H1 (cell line): ENCODE measurements around the gene AZI2.

Experiments used
- ATF3 ChIP-seq: IDR thresholded peaks from 2 replicates; pipeline ENCODE4 v1.6.1; 2011; ENCODE audit warnings: low read depth, mild to moderate bottlenecking, low read length; ENCODE audit not compliant: insufficient read depth
- CTCF ChIP-seq, 3 experiments: IDR thresholded peaks; 1 replicate in 2 of 3; 2 replicates in 1 of 3; pipeline versions ENCODE4 v1.5.1 to v1.6.1; 2011; ENCODE audit warnings: low read length in 3 of 3, mild to moderate bottlenecking in 3 of 3, inconsistent platforms in 2 of 3, low read depth in 1 of 3, moderate library complexity in 1 of 3; ENCODE audit not compliant: insufficient read depth in 1 of 3; ENCODE audit errors: control extremely low read depth in 1 of 3
- E2F6 ChIP-seq: IDR thresholded peaks from 2 replicates; pipeline ENCODE4 v1.6.1; 2012; ENCODE audit warnings: inconsistent platforms
- EZH2 ChIP-seq: fragments of 200-600 bp; sonication (generic); IDR thresholded peaks from 2 replicates; pipeline ENCODE4 v1.7.1; 2012; ENCODE audit warnings: low read depth, mild to moderate bottlenecking, moderate library complexity, low read length, inconsistent platforms; ENCODE audit not compliant: severe bottlenecking
- FOSL1 ChIP-seq: IDR thresholded peaks from 2 replicates; pipeline ENCODE4 v1.6.1; 2011; ENCODE audit warnings: mild to moderate bottlenecking, low read depth, low read length, moderate library complexity; ENCODE audit not compliant: insufficient read depth
- JUND ChIP-seq: IDR thresholded peaks from 2 replicates; pipeline ENCODE4 v1.6.1; 2011; ENCODE audit warnings: mild to moderate bottlenecking, improper control_type of control experiment, low read length
- POLR2A ChIP-seq, 2 experiments: IDR thresholded peaks; 1 replicate in 1 of 2; 2 replicates in 1 of 2; pipeline ENCODE4 v1.6.1; 2011; ENCODE audit warnings: low read depth in 2 of 2, low read length in 2 of 2, mild to moderate bottlenecking in 2 of 2; ENCODE audit errors: control extremely low read depth in 1 of 2
- POLR2AphosphoS5 ChIP-seq: IDR thresholded peaks from 2 replicates; pipeline ENCODE4 v1.6.1; 2011; ENCODE audit warnings: low read depth, low read length
- POU5F1 ChIP-seq: IDR thresholded peaks from 2 replicates; pipeline ENCODE4 v1.6.1; 2011; ENCODE audit warnings: low read depth, mild to moderate bottlenecking, low read length, moderate library complexity
- RFX5 ChIP-seq: IDR thresholded peaks from 2 replicates; pipeline ENCODE4 v1.6.1; 2011; ENCODE audit warnings: low read depth, low read length, improper control_type of control experiment, borderline replicate concordance
- RNF2 ChIP-seq: fragments of 200-900, 300-1000 bp; sonication (generic); IDR thresholded peaks from 2 replicates; pipeline ENCODE4 v1.7.1; 2016; ENCODE audit warnings: borderline replicate concordance, low read depth, mild to moderate bottlenecking, antibody characterized with exemption, low read length; ENCODE audit not compliant: poor library complexity, severe bottlenecking; ENCODE audit errors: missing control alignments
- SP1 ChIP-seq: IDR thresholded peaks from 2 replicates; pipeline ENCODE4 v1.6.1; 2011; ENCODE audit warnings: low read depth, low read length
- SUZ12 ChIP-seq: fragments of 200-600 bp; sonication (generic); IDR thresholded peaks from 2 replicates; pipeline ENCODE4 v1.6.1; 2012; ENCODE audit warnings: mild to moderate bottlenecking, inconsistent platforms, low read length, moderate library complexity, mixed read lengths
- TAF7 ChIP-seq: optimal IDR thresholded peaks from 2 replicates; pipeline ENCODE3; 2011; ENCODE audit warnings: low read depth, mild to moderate bottlenecking, inconsistent platforms, low read length, moderate library complexity, borderline replicate concordance

- TF ChIP-seq TAF7 (no peak), ATF3 (no peak), CTCF (IDR thresholded peaks at IDR 0.05; ENCODE audit: control extremely low read depth in 1 of 3, insufficient read depth in 1 of 3, low read depth in 1 of 3, low read length in 3 of 3) (no peak), FOSL1 (no peak), EZH2 (no peak), RFX5 (no peak), POLR2A (IDR thresholded peaks at IDR 0.05; ENCODE audit: control extremely low read depth in 1 of 2, low read depth in 2 of 2, low read length in 2 of 2) (no peak), SP1 (no peak), POLR2AphosphoS5 (no peak), POU5F1 (no peak), SUZ12 (no peak), RNF2 (no peak), E2F6 (no peak), JUND (no peak)
Observed at GRCh38 chr3:28337230-28337629, 11.4 kb downstream of the AZI2 start.
